ENCODE measurements around the gene COL1A2.

Gene COL1A2

GRCh38 chr7:94391726-94392392 is 2.8 kb upstream of the COL1A2 start:
- H3K4me3 ChIP-seq (ENCODE audit: low read depth, low read length), result peak overlapping the region; percentile 4
- TF ChIP-seq CTCF (IDR thresholded peaks at IDR 0.05; ENCODE audit: borderline replicate concordance, insufficient read depth, low read depth, low read length), result no peak

- no peak for TF ChIP-seq CTCF (IDR thresholded peaks at IDR 0.05; ENCODE audit: borderline replicate concordance, insufficient read depth, low read depth, low read length)
These were observed 2.3 kb upstream of the COL1A2 start for GRCh38 chr7:94392393-94392786.

GRCh38 chr7:94393246-94394108 is 1.2 kb upstream of the COL1A2 start:
- no peak overlapping the region for H3K4me3 ChIP-seq (ENCODE audit: low read depth, low read length)
- no peak for TF ChIP-seq CTCF (IDR thresholded peaks at IDR 0.05; ENCODE audit: borderline replicate concordance, insufficient read depth, low read depth, low read length)

More at GRCh38 chr7:94392393-94392786, 2.3 kb upstream of the COL1A2 start:
- no peak overlapping the region for H3K4me3 ChIP-seq (ENCODE audit: low read depth, low read length)

GRCh38 chr7:94394109-94394436 is 622 bp upstream of the COL1A2 start:
- H3K4me3 ChIP-seq (ENCODE audit: low read depth, low read length), result no peak overlapping the region

GRCh38 chr7:94395141-94396036 is 694 bp downstream of the COL1A2 start:
- H3K4me3 ChIP-seq (ENCODE audit: low read depth, low read length), result no peak overlapping the region
- TF ChIP-seq CTCF (IDR thresholded peaks at IDR 0.05; ENCODE audit: borderline replicate concordance, insufficient read depth, low read depth, low read length), result peak; percentile 59

More at GRCh38 chr7:94394109-94394436, 622 bp upstream of the COL1A2 start:
- TF ChIP-seq CTCF (IDR thresholded peaks at IDR 0.05; ENCODE audit: borderline replicate concordance, insufficient read depth, low read depth, low read length), result no peak

GRCh38 chr7:94396037-94396431 is 1.3 kb downstream of the COL1A2 start:
- no peak overlapping the region for H3K4me3 ChIP-seq (ENCODE audit: low read depth, low read length)
- TF ChIP-seq CTCF (IDR thresholded peaks at IDR 0.05; ENCODE audit: borderline replicate concordance, insufficient read depth, low read depth, low read length), result no peak

All from GM12875 (cell line).